Right lobe of liver (tissue), 6 donors: ENCODE data around the gene SPN. TPM values are rescaled to one million over a fixed set of nuclear protein-coding genes. Genes with fewer than 3 reads are reported as not detected.

Experiments
- ATAC-seq, 4 donors: fragments of 200-7000 bp; cut with Tn5 transposase; one replicate each; pipeline ENCODE4 v1.9.1; 2020; ENCODE audit warnings: mild to moderate bottlenecking in 4 of 4, moderate library complexity in 4 of 4
- DNase-seq, 3 donors: peaks; one replicate each; pipeline ENCODE4 v3.0.0-alpha.2; 2020
- H3K27ac ChIP-seq, 3 donors: fragments of 200-600 bp; one replicate each; pipeline ENCODE4 v1.8.0; 2022
- H3K27me3 ChIP-seq, 2 donors: fragments of 200-600 bp; one replicate each; pipeline ENCODE4 v1.8.0; 2022
- H3K36me3 ChIP-seq, 4 donors: fragments of 200-600 bp; sonication (generic) in 1 of 4; one replicate each; pipeline versions ENCODE4 v1.5.1 to v1.8.0; 2017 to 2022; ENCODE audit warnings: control low read depth in 1 of 4
- H3K4me1 ChIP-seq, 4 donors: fragments of 200-600 bp; sonication (generic) in 1 of 4; one replicate each; pipeline versions ENCODE4 v1.5.1 to v1.8.0; 2017 to 2022; ENCODE audit warnings: control low read depth in 1 of 4
- H3K4me3 ChIP-seq, 3 donors: fragments of 200-600 bp; one replicate each; pipeline ENCODE4 v1.8.0; 2022
- H3K9me3 ChIP-seq, 4 donors: fragments of 200-600 bp; sonication (generic) in 1 of 4; one replicate each; pipeline versions ENCODE4 v1.5.1 to v1.8.0; 2017 to 2022; ENCODE audit warnings: control low read depth in 1 of 4
- POLR2A ChIP-seq: fragments of 450-650 bp; IDR thresholded peaks from one replicate; pipeline ENCODE4 v1.6.1; 2017; ENCODE audit warnings: antibody characterized with exemption, mild to moderate bottlenecking
- WGBS: methylation state at CpG from one replicate; pipeline ENCODE4 v1.1.6; 2018; ENCODE audit warnings: low coverage, low lambda C conversion rate; ENCODE audit not compliant: insufficient coverage; ENCODE audit errors: missing lambda C conversion rate; 5-methylcytosine and 5-hydroxymethylcytosine counted together
- intact Hi-C, 2 donors: fragments of 100-400 bp; cut with DNase I; formaldehyde crosslinking; loops; one replicate each; pipeline versions ENCODE4 v1.11.2 to v1.14.1; 2022
- total RNA-seq, 6 experiments: library from RNA; depleted of rRNA in 2 of 6; stranded (reverse); fragments of >200 nt in 2 of 6; fragmentation: NEBNext Ultra II Directional in 3 of 6; extraction: Animal tissue kit (Norgen Biotek cat#: 25700) in 3 of 6; gene quantifications; one replicate each; pipeline versions ENCODE4 v1.1.0 to v1.2.4, GENCODE V29; 2016 to 2023
- TF ChIP-seq, protein P1 (sequence below), 4 donors: fragments of 200-600 bp in 3 of 4; fragments of 450-650 bp in 1 of 4; IDR thresholded peaks; one replicate each; pipeline versions ENCODE4 v1.5.1 to v1.8.0; 2016 to 2022; ENCODE audit warnings: antibody characterized with exemption in 4 of 4, mild to moderate bottlenecking in 2 of 4
- donor health status: DM: no; HTN: yes; CAD: no.
- donor health status: DM: no; HTN: no; CAD: no.
- donor health status: DM: no; HTN: no; CAD: no.
- donor health status: DM: no; HTN: yes; CAD: no.
- donor health status: DM: no; HTN: yes; CAD: no.

Gene SPN
- total RNA-seq, 6 experiments from 2014 or later, result 0.60 to 3.3 (median 1.4) TPM

DNA sequence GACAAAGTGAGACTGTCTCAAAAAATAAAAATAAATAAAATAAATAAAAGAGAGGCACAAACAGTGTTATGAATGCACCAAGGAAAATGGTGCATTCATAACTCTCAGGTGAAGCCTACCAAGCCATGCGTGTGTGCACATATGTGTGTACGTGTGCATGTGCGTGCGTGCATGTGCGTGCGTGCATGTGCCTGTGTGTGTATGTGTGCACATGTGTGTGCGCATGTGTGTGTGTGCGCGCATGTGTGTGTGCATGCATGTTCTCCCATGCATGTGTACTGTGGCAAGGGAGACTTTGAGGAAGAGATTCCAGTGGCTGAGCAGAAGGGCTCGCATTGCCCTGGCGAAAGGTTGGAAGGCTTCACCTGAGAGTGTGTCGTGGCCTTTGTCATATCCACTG, 4.7 kb downstream of the SPN start:
- Histone ChIP-seq H3K27ac (no peak overlapping the region), H3K4me3 (no peak overlapping the region), H3K36me3 (no peaks in the 10 kb centered on the region), H3K9me3 (no peaks in the 10 kb centered on the region), H3K27me3 (no peaks in the 10 kb centered on the region), H3K4me1 (no peaks in the 10 kb centered on the region)
- DNase-seq (no peak), ATAC-seq (no peak)
- intact Hi-C loops, result no loop called here
- TF ChIP-seq, protein P1, sequence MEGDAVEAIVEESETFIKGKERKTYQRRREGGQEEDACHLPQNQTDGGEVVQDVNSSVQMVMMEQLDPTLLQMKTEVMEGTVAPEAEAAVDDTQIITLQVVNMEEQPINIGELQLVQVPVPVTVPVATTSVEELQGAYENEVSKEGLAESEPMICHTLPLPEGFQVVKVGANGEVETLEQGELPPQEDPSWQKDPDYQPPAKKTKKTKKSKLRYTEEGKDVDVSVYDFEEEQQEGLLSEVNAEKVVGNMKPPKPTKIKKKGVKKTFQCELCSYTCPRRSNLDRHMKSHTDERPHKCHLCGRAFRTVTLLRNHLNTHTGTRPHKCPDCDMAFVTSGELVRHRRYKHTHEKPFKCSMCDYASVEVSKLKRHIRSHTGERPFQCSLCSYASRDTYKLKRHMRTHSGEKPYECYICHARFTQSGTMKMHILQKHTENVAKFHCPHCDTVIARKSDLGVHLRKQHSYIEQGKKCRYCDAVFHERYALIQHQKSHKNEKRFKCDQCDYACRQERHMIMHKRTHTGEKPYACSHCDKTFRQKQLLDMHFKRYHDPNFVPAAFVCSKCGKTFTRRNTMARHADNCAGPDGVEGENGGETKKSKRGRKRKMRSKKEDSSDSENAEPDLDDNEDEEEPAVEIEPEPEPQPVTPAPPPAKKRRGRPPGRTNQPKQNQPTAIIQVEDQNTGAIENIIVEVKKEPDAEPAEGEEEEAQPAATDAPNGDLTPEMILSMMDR (IDR thresholded peaks at IDR 0.05), result no peak
- TF ChIP-seq POLR2A, result no peak
- 91% methylated on average over 9 of the region's 12 CpGs for WGBS

DNA sequence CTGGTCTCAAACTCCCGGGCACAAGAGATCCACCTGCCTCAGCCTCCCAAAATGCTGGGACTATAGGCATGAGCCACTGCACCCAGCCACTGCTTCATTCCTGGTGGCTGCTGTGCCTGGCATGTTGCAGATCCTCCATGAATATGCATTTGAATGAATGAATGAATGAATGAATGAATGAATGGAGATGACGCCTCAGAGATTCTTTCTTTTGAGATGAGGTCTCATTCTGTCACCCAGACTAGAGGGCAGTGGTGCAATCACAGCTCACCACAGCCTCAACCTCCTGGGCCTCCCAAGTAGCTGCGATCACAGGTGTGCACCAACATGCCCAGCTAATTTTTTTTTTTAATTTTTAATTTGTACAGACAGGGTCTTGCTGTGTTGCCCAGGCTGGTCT, 5.2 kb downstream of the SPN start:
- 75% methylated on average over 2 of the region's 3 CpGs for WGBS
- H3K4me3 ChIP-seq, result no peak overlapping the region
- no peaks in the 10 kb centered on the region for H3K9me3 ChIP-seq
- intact Hi-C loops, result no loop called here
- ATAC-seq (no peak), DNase-seq (no peak)
- H3K36me3 ChIP-seq, result no peaks in the 10 kb centered on the region
- TF ChIP-seq, protein P1 (IDR thresholded peaks at IDR 0.05), result no peak
- TF ChIP-seq POLR2A, result no peak
- no peaks in the 10 kb centered on the region for H3K27me3 ChIP-seq
- no peaks in the 10 kb centered on the region for H3K4me1 ChIP-seq
- H3K27ac ChIP-seq, result no peak overlapping the region

DNA sequence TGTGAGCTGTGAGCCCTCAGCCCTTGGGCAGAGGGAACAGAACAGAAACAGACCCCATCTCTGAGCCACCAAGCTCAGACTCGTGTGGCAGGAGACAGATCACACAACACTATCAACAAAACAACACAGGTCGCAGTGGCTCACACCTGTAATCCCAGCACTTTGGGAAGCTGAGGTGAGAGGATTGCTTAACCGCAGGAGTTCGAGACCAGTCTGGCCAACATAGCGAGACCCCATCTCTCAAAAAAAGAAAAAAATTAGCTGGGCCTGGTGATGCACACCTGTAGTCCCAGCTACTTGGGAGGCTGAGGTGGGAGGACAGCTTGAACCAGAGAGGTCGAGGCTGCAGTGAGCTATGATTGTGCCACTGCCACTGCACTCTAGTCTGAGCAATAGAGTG, 10.5 kb downstream of the SPN start:
- 92% methylated on average over 2 of the region's 6 CpGs for WGBS
- Histone ChIP-seq H3K4me3 (no peak overlapping the region), H3K36me3 (no peaks in the 10 kb centered on the region), H3K27me3 (no peaks in the 10 kb centered on the region), H3K9me3 (no peaks in the 10 kb centered on the region), H3K27ac (no peak overlapping the region), H3K4me1 (peaks cover 0 to 2% (median 0%) of the 10 kb centered on the region in 4 donors)
- no peak for TF ChIP-seq POLR2A
- TF ChIP-seq, protein P1 (IDR thresholded peaks at IDR 0.05), result no peak
- DNase-seq (no peak), ATAC-seq (no peak)
- intact Hi-C loops, result no loop called here

GRCh38 chr16:29674188-29674587, 11.1 kb downstream of the SPN start:
- intact Hi-C loops, result no loop called here
- Histone ChIP-seq H3K36me3 (no peaks in the 10 kb centered on the region), H3K4me1 (peaks cover 0 to 6% (median 0%) of the 10 kb centered on the region in 4 donors), H3K9me3 (no peaks in the 10 kb centered on the region), H3K4me3 (no peak overlapping the region), H3K27me3 (no peaks in the 10 kb centered on the region), H3K27ac (no peak overlapping the region)
- WGBS, result 88% methylated on average over 4 of the region's 13 CpGs
- TF ChIP-seq, protein P1 (IDR thresholded peaks at IDR 0.05), result no peak
- TF ChIP-seq POLR2A, result no peak
- DNase-seq, result no peak
- no peak for ATAC-seq
